AG04450 (cell line): ENCODE measurements around the gene HDGFL1. TPM values are rescaled to one million over a fixed set of nuclear protein-coding genes. Genes with fewer than 3 reads are reported as not detected.

Source experiments
- CTCF ChIA-PET: fragments of 300-600, 350-600 bp; formaldehyde crosslinking; extraction: SDS; loops from one replicate; lab custom pipeline; 2022; ENCODE audit warnings: antibody characterized with exemption, inconsistent platforms; lab: Charles Lee
- POLR2A ChIA-PET: fragments of 350-600 bp; formaldehyde crosslinking; extraction: SDS; loops from one replicate; lab custom pipeline; 2021; ENCODE audit warnings: antibody characterized with exemption, inconsistent platforms; lab: Yijun Ruan, JAX
- DNase-seq: peaks from one replicate; pipeline ENCODE4 v3.0.0-alpha.2; 2011; ENCODE audit warnings: low read depth, low spot score
- H3K27ac ChIP-seq: one replicate; pipeline ENCODE4 v1.5.1; 2012; ENCODE audit warnings: low read depth, low read length, control low read depth
- H3K27me3 ChIP-seq: one replicate; pipeline ENCODE4 v1.6.0; 2012; ENCODE audit warnings: low read length; ENCODE audit not compliant: control insufficient read depth, insufficient read depth
- H3K4me3 ChIP-seq: 2 replicates; pipeline ENCODE4 v1.5.1; 2011; ENCODE audit warnings: mild to moderate bottlenecking, low read depth, low read length, control low read depth
- H3K9me3 ChIP-seq: 2 replicates; pipeline ENCODE4 v1.5.1; 2012; ENCODE audit warnings: low read length; ENCODE audit not compliant: control insufficient read depth, insufficient read depth
- polyA plus RNA-seq: library from polyadenylated mRNA; depleted of rRNA; stranded (reverse); fragments of >200 nt; gene quantifications from 2 replicates; pipeline ENCODE4 v1.2.3, GENCODE V29; 2011
- TF ChIP-seq, protein P1 (sequence below): IDR thresholded peaks from 2 replicates; pipeline ENCODE4 v1.5.1; 2011; ENCODE audit warnings: low read depth, low read length, control low read depth, inconsistent platforms

HDGFL1 gene
- polyA plus RNA-seq, 1 experiment, result not detected

DNA sequence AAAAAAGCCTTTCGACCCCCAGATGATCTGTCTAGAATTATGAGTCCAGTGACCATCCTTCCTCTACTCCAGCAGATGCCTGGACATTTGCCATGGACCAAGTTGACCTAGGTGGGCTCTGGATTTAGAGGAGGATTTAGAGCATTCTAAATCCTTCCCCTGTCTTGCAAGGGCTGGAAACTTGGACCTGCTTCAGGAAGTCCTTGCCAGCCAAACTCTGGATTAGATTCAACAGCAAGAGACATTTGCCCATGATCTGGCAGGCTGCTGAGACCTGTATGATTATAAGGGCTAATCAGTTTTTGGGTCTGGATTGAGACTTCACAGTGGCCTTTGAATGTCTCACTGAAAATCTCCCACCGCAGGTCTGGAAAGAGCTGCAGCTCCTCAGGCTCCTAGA lies 13.1 kb upstream of the HDGFL1 start:
- TF ChIP-seq, protein P1, sequence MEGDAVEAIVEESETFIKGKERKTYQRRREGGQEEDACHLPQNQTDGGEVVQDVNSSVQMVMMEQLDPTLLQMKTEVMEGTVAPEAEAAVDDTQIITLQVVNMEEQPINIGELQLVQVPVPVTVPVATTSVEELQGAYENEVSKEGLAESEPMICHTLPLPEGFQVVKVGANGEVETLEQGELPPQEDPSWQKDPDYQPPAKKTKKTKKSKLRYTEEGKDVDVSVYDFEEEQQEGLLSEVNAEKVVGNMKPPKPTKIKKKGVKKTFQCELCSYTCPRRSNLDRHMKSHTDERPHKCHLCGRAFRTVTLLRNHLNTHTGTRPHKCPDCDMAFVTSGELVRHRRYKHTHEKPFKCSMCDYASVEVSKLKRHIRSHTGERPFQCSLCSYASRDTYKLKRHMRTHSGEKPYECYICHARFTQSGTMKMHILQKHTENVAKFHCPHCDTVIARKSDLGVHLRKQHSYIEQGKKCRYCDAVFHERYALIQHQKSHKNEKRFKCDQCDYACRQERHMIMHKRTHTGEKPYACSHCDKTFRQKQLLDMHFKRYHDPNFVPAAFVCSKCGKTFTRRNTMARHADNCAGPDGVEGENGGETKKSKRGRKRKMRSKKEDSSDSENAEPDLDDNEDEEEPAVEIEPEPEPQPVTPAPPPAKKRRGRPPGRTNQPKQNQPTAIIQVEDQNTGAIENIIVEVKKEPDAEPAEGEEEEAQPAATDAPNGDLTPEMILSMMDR, result no peak
- no peak for DNase-seq
- H3K27me3 ChIP-seq, result no peaks in the 10 kb centered on the region
- no peaks in the 10 kb centered on the region for H3K9me3 ChIP-seq
- ChIA-PET POLR2A (no interaction called here), CTCF (no interaction called here)
- H3K4me3 ChIP-seq, result no peak overlapping the region
- H3K27ac ChIP-seq, result no peak overlapping the region

DNA sequence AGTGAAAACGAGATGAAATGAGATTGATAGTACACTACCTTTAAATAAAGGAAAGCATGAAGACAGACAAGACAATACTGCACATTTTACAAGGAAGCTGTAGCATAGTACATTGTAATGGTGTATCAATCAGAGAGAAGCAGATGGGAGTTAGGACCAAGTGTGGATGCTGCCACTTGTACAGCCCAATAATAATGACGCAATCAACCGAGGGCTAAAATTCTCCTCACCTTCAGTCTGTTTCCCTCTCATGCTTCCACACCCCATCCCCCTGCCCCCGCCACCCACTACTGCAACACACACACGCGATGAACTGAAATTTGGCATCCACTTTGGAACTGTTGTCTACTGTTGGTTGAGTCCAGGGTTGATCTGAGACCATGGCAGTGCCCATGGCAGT lies 12.4 kb upstream of the HDGFL1 start:
- CTCF ChIA-PET, result no interaction called here
- no peaks in the 10 kb centered on the region for H3K27me3 ChIP-seq

DNA sequence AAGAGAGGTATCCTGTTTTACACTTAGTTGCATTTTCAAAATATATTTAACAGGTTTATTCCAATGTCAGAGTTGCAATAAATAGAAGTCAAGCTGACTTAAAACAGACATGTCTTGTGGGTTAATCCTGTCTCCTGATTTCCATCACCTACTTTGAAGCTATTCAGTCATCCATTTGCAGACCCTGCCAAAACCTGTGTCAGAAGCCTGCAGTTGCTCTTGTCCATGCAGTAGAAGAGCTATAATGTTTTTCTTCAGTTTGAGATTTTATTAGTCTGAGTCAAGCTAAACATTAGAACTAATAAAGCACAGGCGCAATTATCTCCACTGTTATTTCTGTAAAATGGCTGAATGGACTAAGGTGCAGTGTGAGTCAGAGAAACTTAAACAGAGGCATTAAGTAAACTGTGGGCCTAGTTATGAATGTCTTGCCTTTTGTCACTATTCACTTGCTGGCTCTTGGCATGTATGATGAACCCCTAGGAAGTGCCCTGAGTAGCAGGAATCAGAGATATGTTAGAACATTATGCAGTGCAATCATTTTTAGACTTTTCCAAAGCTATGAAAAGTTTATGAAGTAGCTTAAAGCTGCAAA lies 11.0 kb upstream of the HDGFL1 start:
- Histone ChIP-seq H3K27ac (no peak overlapping the region), H3K4me3 (no peak overlapping the region), H3K27me3 (no peaks in the 10 kb centered on the region), H3K9me3 (no peaks in the 10 kb centered on the region)
- no peak for DNase-seq
- TF ChIP-seq, protein P1, result no peak
- ChIA-PET POLR2A (no interaction called here), CTCF (no interaction called here)

More for the DNA sequence above, 12.4 kb upstream of the HDGFL1 start:
- Histone ChIP-seq H3K9me3 (no peaks in the 10 kb centered on the region), H3K27ac (no peak overlapping the region), H3K4me3 (no peak overlapping the region)
- POLR2A ChIA-PET, result no interaction called here
- no peak for DNase-seq
- TF ChIP-seq, protein P1, result no peak

DNA sequence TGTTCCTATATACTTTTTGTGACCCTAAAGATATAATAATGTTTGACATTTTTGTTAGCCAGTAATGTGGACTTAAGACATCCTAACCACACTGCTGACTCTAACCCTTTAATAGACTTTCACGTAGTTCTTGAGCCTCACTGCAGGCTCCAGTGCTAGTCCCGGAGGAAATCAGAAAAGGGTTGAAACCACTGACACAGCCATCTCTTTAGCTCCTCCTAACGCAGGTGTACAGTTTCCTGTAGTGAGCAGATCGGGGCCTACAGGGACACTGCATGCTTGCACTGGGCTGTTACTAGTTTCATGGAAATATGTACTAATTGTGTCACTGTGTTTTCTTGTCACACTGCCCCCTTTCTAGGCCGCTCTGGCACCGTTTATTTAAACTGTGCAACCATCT lies 512 bp upstream of the HDGFL1 start:
- no peak for DNase-seq
- TF ChIP-seq, protein P1, result no peak
- ChIA-PET CTCF (no interaction called here), POLR2A (no interaction called here)
- Histone ChIP-seq H3K9me3 (peaks cover 14% of the 10 kb centered on the region), H3K27me3 (no peaks in the 10 kb centered on the region), H3K4me3 (no peak overlapping the region), H3K27ac (no peak overlapping the region)

DNA sequence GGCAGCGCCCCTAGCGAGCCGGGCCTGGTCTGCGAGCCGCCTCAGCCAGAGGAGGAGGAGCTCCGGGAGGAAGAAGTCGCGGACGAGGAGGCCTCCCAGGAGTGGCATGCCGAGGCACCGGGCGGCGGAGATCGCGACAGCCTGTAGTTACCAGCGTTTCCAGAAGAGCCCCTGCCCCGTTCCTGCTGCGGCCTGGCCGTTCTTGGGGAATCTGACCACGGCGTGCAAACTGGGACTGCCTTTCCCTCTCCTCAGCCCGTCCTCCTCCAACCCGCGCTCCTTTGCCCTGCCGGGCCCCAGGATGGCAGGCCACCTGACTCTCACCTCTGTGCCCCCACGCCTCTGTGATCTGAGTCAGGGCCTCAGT lies 802 bp downstream of the HDGFL1 start:
- TF ChIP-seq, protein P1, result no peak
- H3K27me3 ChIP-seq, result no peaks in the 10 kb centered on the region
- DNase-seq, result no peak
- POLR2A ChIA-PET, result no interaction called here
- CTCF ChIA-PET, result no interaction called here
- no peak overlapping the region for H3K4me3 ChIP-seq
- H3K27ac ChIP-seq, result no peak overlapping the region
- H3K9me3 ChIP-seq, result peaks cover 14% of the 10 kb centered on the region
